Natural killer cell (primary cell): ENCODE results near the gene OR2H1. TPM values are rescaled to one million over a fixed set of nuclear protein-coding genes. Genes with fewer than 3 reads are reported as not detected.

Experiments used
- ATAC-seq, 3 donors: fragments of 150-1000 bp in 2 of 3; fragments of 200-7000 bp in 1 of 3; cut with Tn5 transposase; 1 replicate in 1 of 3; 2 replicates in 2 of 3; pipeline ENCODE4 v1.10.0; 2021; ENCODE audit warnings: mild to moderate bottlenecking in 2 of 3, moderate library complexity in 2 of 3
- DNase-seq, 2 donors: peaks; one replicate each; pipeline versions ENCODE4 v3.0.0 to v3.0.0-alpha.2; 2013 to 2021; ENCODE audit warnings: mixed read lengths in 1 of 2
- H3K27ac ChIP-seq: one replicate; pipeline ENCODE4 v1.5.1; 2013; ENCODE audit warnings: mild to moderate bottlenecking, low read length
- H3K27me3 ChIP-seq: one replicate; pipeline ENCODE4 v1.6.1; 2013; ENCODE audit warnings: low read length; ENCODE audit not compliant: control insufficient read depth, insufficient read depth
- H3K36me3 ChIP-seq: one replicate; pipeline ENCODE4 v1.6.1; 2013; ENCODE audit warnings: low read length; ENCODE audit not compliant: control insufficient read depth, insufficient read depth
- H3K4me1 ChIP-seq: one replicate; pipeline ENCODE4 v1.6.1; 2013; ENCODE audit warnings: low read length; ENCODE audit not compliant: control insufficient read depth, insufficient read depth
- H3K4me3 ChIP-seq: one replicate; pipeline ENCODE4 v1.5.1; 2013; ENCODE audit warnings: low read length
- H3K9me3 ChIP-seq: one replicate; pipeline ENCODE4 v1.6.1; 2013; ENCODE audit warnings: low read length; ENCODE audit not compliant: control insufficient read depth, insufficient read depth
- H3K27ac Mint-ChIP-seq, 2 donors: one replicate each; pipeline ENCODE4 v1.8.0; 2022; ENCODE audit warnings: mild to moderate bottlenecking in 2 of 2, mixed read lengths in 2 of 2, moderate library complexity in 1 of 2
- H3K27me3 Mint-ChIP-seq, 2 donors: one replicate each; pipeline ENCODE4 v1.8.0; 2022; ENCODE audit warnings: low read depth in 2 of 2, mixed read lengths in 2 of 2
- H3K36me3 Mint-ChIP-seq: one replicate; pipeline ENCODE4 v1.8.0; 2022; ENCODE audit warnings: mixed read lengths
- H3K4me1 Mint-ChIP-seq, 2 donors: one replicate each; pipeline ENCODE4 v1.8.0; 2022; ENCODE audit warnings: mixed read lengths in 2 of 2
- H3K4me3 Mint-ChIP-seq: one replicate; pipeline ENCODE4 v1.8.0; 2022; ENCODE audit warnings: mild to moderate bottlenecking, moderate library complexity, mixed read lengths
- H3K9me3 Mint-ChIP-seq, 2 donors: one replicate each; pipeline ENCODE4 v1.8.0; 2022; ENCODE audit warnings: mixed read lengths in 2 of 2
- CTCF ChIP-seq: fragments of 200-600 bp; IDR thresholded peaks from one replicate; pipeline ENCODE4 v1.8.0; 2022; ENCODE audit warnings: antibody characterized with exemption
- WGBS: methylation state at CpG from one replicate; pipeline ENCODE4 v1.1.7; 2013; ENCODE audit warnings: missing lambda C conversion rate; ENCODE audit not compliant: insufficient coverage; 5-methylcytosine and 5-hydroxymethylcytosine counted together
- intact Hi-C: fragments of 100-400 bp; cut with micrococcal nuclease; formaldehyde crosslinking; loops from one replicate; pipeline ENCODE4 v1.14.2; 2022
- total RNA-seq, 4 donors: library from RNA; stranded (reverse); fragments of 120-200 nt in 1 of 4; gene quantifications; one replicate each; pipeline versions ENCODE4 v1.2.3 to v1.2.4, GENCODE V29; 2013 to 2022

The OR2H1 gene
- total RNA-seq, result not detected
- not detected for total RNA-seq (2013)

GRCh38 chr6:29456971-29457370 is at the start of gene OR2H1, which contains the start of gene OR11A1:
Gene OR2H1, plus strand, starts transcription at chr6:29457155. Its CDS starts 4,615 bp downstream, at chr6:29461770.
Gene OR11A1, minus strand, starts transcription at chr6:29457071. Its CDS starts 29,430 bp downstream, at chr6:29427641.
- peaks cover 9 to 23% of the 10 kb centered on the region in 2 donors for H3K27me3 Mint-ChIP-seq
- no peaks in the 10 kb centered on the region for H3K36me3 ChIP-seq
- no peak within 1 kb of the TSS for H3K27ac Mint-ChIP-seq
- no peaks in the 10 kb centered on the region for H3K9me3 Mint-ChIP-seq
- intact Hi-C loops, result no loop called here
- H3K27ac ChIP-seq, result no peak within 1 kb of the TSS
- TF ChIP-seq CTCF, result no peak
- 91% methylated on average over 2 of the region's 2 CpGs for WGBS
- H3K4me1 ChIP-seq, result no peaks in the 10 kb centered on the region
- no peaks in the 10 kb centered on the region for H3K27me3 ChIP-seq
- H3K36me3 Mint-ChIP-seq, result no peaks in the 10 kb centered on the region
- no peak for ATAC-seq
- H3K4me3 Mint-ChIP-seq, result no peak within 1 kb of the TSS
- H3K9me3 ChIP-seq, result no peaks in the 10 kb centered on the region
- H3K4me1 Mint-ChIP-seq, result no peaks in the 10 kb centered on the region
- H3K4me3 ChIP-seq, result no peak within 1 kb of the TSS
- DNase-seq, result no peak

GRCh38 chr6:29414588-29414987 is 42.4 kb upstream of the OR2H1 start, which contains the start of gene OR12D1:
Gene OR12D1, plus strand, starts transcription at chr6:29414928.
- DNase-seq (no peak), ATAC-seq (no peak)
- no peak within 1 kb of the TSS for H3K27ac ChIP-seq
- Mint-ChIP-seq H3K27ac (no peak within 1 kb of the TSS), H3K9me3 (peaks cover 2 to 5% of the 10 kb centered on the region in 2 donors), H3K4me3 (no peak within 1 kb of the TSS), H3K36me3 (peaks cover 8% of the 10 kb centered on the region), H3K4me1 (no peaks in the 10 kb centered on the region), H3K27me3 (peaks cover 26 to 46% of the 10 kb centered on the region in 2 donors)
- no peak for TF ChIP-seq CTCF
- H3K4me1 ChIP-seq, result no peaks in the 10 kb centered on the region
- no peaks in the 10 kb centered on the region for H3K36me3 ChIP-seq
- intact Hi-C loops, result no loop called here
- no peak within 1 kb of the TSS for H3K4me3 ChIP-seq
- peaks cover 4% of the 10 kb centered on the region for H3K9me3 ChIP-seq
- no peaks in the 10 kb centered on the region for H3K27me3 ChIP-seq

GRCh38 chr6:29419516-29419915 is 37.4 kb upstream of the OR2H1 start:
- Histone ChIP-seq H3K27ac (no peak overlapping the region), H3K4me1 (no peaks in the 10 kb centered on the region), H3K4me3 (no peak overlapping the region), H3K36me3 (no peaks in the 10 kb centered on the region), H3K27me3 (no peaks in the 10 kb centered on the region), H3K9me3 (no peaks in the 10 kb centered on the region)
- Mint-ChIP-seq H3K27me3 (peaks cover 25 to 50% of the 10 kb centered on the region in 2 donors), H3K4me3 (no peak overlapping the region), H3K9me3 (peaks cover 0 to 2% of the 10 kb centered on the region in 2 donors), H3K4me1 (no peaks in the 10 kb centered on the region), H3K36me3 (no peaks in the 10 kb centered on the region), H3K27ac (no peak overlapping the region)
- WGBS, result 89% methylated on average over 3 of the region's 3 CpGs
- DNase-seq, result no peak
- no peak for ATAC-seq
- intact Hi-C loops, result no loop called here
- no peak for TF ChIP-seq CTCF

GRCh38 chr6:29424168-29424567 is 32.8 kb upstream of the OR2H1 start:
- Histone ChIP-seq H3K27ac (no peak overlapping the region), H3K9me3 (no peaks in the 10 kb centered on the region), H3K4me1 (no peaks in the 10 kb centered on the region), H3K36me3 (no peaks in the 10 kb centered on the region), H3K27me3 (peaks cover 2% of the 10 kb centered on the region), H3K4me3 (no peak overlapping the region)
- DNase-seq (no peak), ATAC-seq (no peak)
- intact Hi-C loops, result no loop called here
- no peak overlapping the region for H3K4me3 Mint-ChIP-seq
- no peak overlapping the region for H3K27ac Mint-ChIP-seq
- no peak for TF ChIP-seq CTCF
- peaks cover 19 to 54% of the 10 kb centered on the region in 2 donors for H3K27me3 Mint-ChIP-seq
- H3K36me3 Mint-ChIP-seq, result no peaks in the 10 kb centered on the region
- H3K4me1 Mint-ChIP-seq, result no peaks in the 10 kb centered on the region
- peaks cover 0 to 2% of the 10 kb centered on the region in 2 donors for H3K9me3 Mint-ChIP-seq
- 100% methylated on average over 2 of the region's 2 CpGs for WGBS
